ENCODE data around the gene ZNF598.

Gene ZNF598

DNA sequence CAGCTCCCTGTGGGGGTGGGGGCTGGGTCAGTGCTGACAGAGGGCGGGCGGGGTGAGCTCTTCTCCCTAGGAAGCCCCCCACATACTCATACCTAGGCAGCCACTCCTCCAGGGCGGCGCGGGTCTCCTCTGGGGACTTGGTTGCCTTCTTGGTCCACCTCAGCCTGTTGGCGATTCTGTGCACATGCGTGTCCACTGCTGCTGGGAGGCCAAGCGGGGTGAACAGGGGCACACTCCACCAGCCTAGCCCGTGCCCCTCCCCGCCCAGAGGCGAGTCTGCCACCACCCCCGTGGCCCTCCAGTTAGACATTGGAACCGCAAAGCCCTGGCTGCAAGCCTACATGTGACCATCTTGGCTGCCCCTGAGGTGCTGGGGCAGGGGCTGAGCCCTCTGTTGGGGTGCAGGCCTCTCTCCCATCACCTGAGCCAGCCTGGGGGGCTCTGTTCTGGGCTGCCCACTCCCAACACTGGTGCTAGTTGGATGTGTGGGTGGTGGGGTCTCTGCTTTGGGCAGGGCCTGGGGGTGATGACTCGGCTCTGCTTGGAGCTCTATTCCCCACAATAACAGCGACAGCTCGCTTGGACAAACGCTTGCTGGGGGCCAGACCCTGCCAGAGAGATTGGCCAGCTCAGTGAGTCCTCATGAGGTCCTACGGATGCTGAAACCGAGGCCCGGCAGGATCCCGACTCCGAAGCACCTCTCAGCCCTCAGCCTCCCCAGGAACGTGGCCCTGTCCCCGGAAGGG lies 30.6 kb upstream of the ZNF598 start:
- Histone ChIP-seq H3K27me3 (ENCODE audit: low read length) (no peaks in the 10 kb centered on the region), H3K4me2 (ENCODE audit: low read depth, low read length, poor library complexity, severe bottlenecking) (no peak overlapping the region), H3K4me3 (ENCODE audit: insufficient read depth, low read length, poor library complexity, severe bottlenecking) (no peak overlapping the region), H3K36me3 (ENCODE audit: low read length) (no peaks in the 10 kb centered on the region), H3K9me3 (ENCODE audit: insufficient read depth, low read length) (no peaks in the 10 kb centered on the region), H4K20me1 (ENCODE audit: low read depth, low read length) (no peaks in the 10 kb centered on the region), H3K9ac (ENCODE audit: low read length) (no peak overlapping the region), H3K79me2 (ENCODE audit: insufficient read depth, low read length) (no peaks in the 10 kb centered on the region), H3K27ac (ENCODE audit: low read depth, low read length) (no peak overlapping the region), H3K9me2 (replicated peaks; ENCODE audit: insufficient read depth, low read length) (no peaks in the 10 kb centered on the region), H2AFZ (ENCODE audit: low read depth, low read length, severe bottlenecking) (no peak overlapping the region), H3F3A (ENCODE audit: insufficient read depth) (no peaks in the 10 kb centered on the region)
- no peak for TF ChIP-seq EZH2phosphoT487 (conservative IDR thresholded peaks at IDR 0.05; ENCODE audit: low read length)
- TF ChIP-seq, protein P1, sequence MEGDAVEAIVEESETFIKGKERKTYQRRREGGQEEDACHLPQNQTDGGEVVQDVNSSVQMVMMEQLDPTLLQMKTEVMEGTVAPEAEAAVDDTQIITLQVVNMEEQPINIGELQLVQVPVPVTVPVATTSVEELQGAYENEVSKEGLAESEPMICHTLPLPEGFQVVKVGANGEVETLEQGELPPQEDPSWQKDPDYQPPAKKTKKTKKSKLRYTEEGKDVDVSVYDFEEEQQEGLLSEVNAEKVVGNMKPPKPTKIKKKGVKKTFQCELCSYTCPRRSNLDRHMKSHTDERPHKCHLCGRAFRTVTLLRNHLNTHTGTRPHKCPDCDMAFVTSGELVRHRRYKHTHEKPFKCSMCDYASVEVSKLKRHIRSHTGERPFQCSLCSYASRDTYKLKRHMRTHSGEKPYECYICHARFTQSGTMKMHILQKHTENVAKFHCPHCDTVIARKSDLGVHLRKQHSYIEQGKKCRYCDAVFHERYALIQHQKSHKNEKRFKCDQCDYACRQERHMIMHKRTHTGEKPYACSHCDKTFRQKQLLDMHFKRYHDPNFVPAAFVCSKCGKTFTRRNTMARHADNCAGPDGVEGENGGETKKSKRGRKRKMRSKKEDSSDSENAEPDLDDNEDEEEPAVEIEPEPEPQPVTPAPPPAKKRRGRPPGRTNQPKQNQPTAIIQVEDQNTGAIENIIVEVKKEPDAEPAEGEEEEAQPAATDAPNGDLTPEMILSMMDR (IDR thresholded peaks at IDR 0.05; ENCODE audit: insufficient read depth, low read length, poor library complexity, severe bottlenecking), result no peak

DNA sequence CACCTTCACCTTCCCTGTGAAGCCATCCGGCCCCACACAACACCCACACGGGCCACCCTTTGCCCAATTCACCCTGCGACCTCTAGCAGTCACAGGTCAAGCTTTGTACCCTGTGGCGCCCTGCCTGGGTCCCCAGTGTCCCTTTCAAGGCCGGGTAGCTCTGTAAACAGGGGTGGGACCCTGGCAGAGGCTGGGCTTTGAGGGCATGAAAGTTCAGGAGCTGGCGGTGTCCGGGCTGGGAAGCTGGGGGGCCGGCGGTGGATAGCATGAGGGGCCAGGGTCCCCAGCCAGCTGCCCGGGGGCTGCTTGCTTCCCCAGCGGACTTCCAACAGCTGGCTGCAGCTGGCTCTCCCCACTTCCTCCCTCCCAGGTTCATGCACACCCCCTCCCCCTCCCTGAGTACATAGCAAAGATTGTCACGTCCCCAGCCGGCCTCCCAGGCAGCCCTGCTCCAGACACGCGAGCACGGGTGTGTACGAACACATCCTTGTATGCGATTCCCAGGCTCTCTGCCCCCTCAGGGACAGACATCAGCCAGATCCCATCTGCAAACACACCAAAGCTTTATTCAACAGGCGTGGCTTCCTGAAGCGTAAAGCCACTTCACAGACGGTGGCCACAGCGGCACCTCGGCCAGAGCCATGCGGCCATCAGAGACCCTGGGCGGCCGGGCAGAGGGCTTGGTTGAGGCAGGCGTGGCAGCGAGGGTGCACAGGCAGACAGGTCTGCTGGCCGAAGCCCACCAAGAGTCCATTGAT lies 29.8 kb upstream of the ZNF598 start:
- Histone ChIP-seq H3K36me3 (ENCODE audit: low read length) (no peaks in the 10 kb centered on the region), H3K79me2 (ENCODE audit: insufficient read depth, low read length) (no peaks in the 10 kb centered on the region), H3F3A (ENCODE audit: insufficient read depth) (no peaks in the 10 kb centered on the region), H4K20me1 (ENCODE audit: low read depth, low read length) (no peaks in the 10 kb centered on the region), H3K9ac (ENCODE audit: low read length) (no peak overlapping the region), H3K9me3 (ENCODE audit: insufficient read depth, low read length) (no peaks in the 10 kb centered on the region), H3K27ac (ENCODE audit: low read depth, low read length) (no peak overlapping the region), H3K4me3 (ENCODE audit: insufficient read depth, low read length, poor library complexity, severe bottlenecking) (no peak overlapping the region), H3K9me2 (replicated peaks; ENCODE audit: insufficient read depth, low read length) (no peaks in the 10 kb centered on the region), H2AFZ (ENCODE audit: low read depth, low read length, severe bottlenecking) (no peak overlapping the region), H3K4me2 (ENCODE audit: low read depth, low read length, poor library complexity, severe bottlenecking) (no peak overlapping the region), H3K27me3 (ENCODE audit: low read length) (no peaks in the 10 kb centered on the region)
- TF ChIP-seq EZH2phosphoT487 (conservative IDR thresholded peaks at IDR 0.05; ENCODE audit: low read length), result no peak
- TF ChIP-seq, protein P1 (IDR thresholded peaks at IDR 0.05; ENCODE audit: insufficient read depth, low read length, poor library complexity, severe bottlenecking), result no peak

DNA sequence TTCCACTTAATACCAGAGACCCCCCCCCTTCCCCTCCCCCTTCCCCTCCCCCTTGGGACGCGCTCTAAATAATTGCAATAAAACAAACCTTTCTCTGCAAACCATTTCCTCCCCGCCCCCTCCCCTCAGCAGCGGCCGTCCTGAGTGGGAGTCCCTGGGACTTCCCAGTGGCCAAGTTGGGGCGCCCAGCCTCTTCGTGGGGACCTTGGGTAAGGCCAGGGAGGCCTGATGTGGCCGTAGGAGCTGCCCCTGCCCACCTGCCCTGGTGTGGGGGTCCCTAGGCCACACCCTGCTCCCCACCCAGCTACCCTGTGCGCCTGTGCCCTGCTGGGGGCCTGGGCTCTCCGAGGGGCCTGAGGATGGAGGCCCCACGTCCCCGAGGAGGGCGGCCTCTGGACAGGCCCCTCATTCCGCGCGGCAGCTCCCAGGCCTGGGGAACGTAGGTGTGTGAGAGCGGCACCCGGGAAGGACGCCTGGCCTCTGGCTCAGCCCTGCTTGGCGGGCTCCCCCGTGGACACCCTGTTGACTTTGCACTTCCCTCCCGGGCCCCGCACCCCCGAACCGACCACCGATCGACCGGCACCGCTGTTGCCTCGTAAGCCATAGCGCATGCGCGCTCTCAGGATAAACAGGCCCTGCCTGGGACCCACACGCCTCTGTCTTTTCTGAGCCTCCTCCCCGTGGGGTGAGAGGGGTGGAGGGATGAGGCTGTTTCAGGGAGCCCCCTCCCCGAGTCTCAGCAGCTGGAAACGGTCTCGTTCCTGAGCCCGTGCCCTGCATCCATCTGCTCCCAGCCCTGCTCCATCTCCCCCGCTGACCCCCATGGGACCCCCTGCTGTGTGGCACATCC lies 29.0 kb upstream of the ZNF598 start:
- H2AFZ ChIP-seq (ENCODE audit: low read depth, low read length, severe bottlenecking), result no peak overlapping the region
- no peak for TF ChIP-seq EZH2phosphoT487 (conservative IDR thresholded peaks at IDR 0.05; ENCODE audit: low read length)
- TF ChIP-seq, protein P1 (IDR thresholded peaks at IDR 0.05; ENCODE audit: insufficient read depth, low read length, poor library complexity, severe bottlenecking), result no peak
- no peak overlapping the region for H3K4me2 ChIP-seq (ENCODE audit: low read depth, low read length, poor library complexity, severe bottlenecking)
- H3K9me2 ChIP-seq (replicated peaks; ENCODE audit: insufficient read depth, low read length), result no peaks in the 10 kb centered on the region
- H3K4me3 ChIP-seq (ENCODE audit: insufficient read depth, low read length, poor library complexity, severe bottlenecking), result no peak overlapping the region
- no peaks in the 10 kb centered on the region for H3K36me3 ChIP-seq (ENCODE audit: low read length)
- H3K9ac ChIP-seq (ENCODE audit: low read length), result no peak overlapping the region
- no peaks in the 10 kb centered on the region for H3K9me3 ChIP-seq (ENCODE audit: insufficient read depth, low read length)
- H3F3A ChIP-seq (ENCODE audit: insufficient read depth), result no peaks in the 10 kb centered on the region
- no peaks in the 10 kb centered on the region for H4K20me1 ChIP-seq (ENCODE audit: low read depth, low read length)
- H3K27me3 ChIP-seq (ENCODE audit: low read length), result no peaks in the 10 kb centered on the region
- no peak overlapping the region for H3K27ac ChIP-seq (ENCODE audit: low read depth, low read length)
- H3K79me2 ChIP-seq (ENCODE audit: insufficient read depth, low read length), result no peaks in the 10 kb centered on the region

Data from SU-DHL-6 (cell line).